ENCODE results near the gene CADM3. TPM values are rescaled to one million over a fixed set of nuclear protein-coding genes. Genes with fewer than 3 reads are reported as not detected.

Gene CADM3
- total and polyA plus RNA-seq, 10 donors: 0.92 to 6.8 (median 4.3) TPM

GRCh38 chr1:159161719-159162026 lies 9.7 kb upstream of the CADM3 start:
- intact Hi-C loops (cut with DNase I; ENCODE audit: low total_unique reads): loop anchor here (2.0 kb wide), 1 partner anchor 53 kb away; no protein-coding TSS in a partner anchor
- Histone ChIP-seq H3K27me3 (replicated peaks in 1 of 7) (peaks cover 0 to 18% (median 0%) of the 10 kb centered on the region in 7 donors), H3K4me3 (no peak overlapping the region), H3K9me3 (no peaks in the 10 kb centered on the region), H3K27ac (no peak overlapping the region), H3K4me1 (peaks cover 0 to 14% (median 3%) of the 10 kb centered on the region in 6 donors), H3K36me3 (no peaks in the 10 kb centered on the region)
- WGBS, 5 donors: 87 to 100% (median 95%) methylated on average over 1 of the region's 1 CpG
- no peak for DNase-seq
- TF ChIP-seq POLR2AphosphoS5 (IDR thresholded peaks at IDR 0.05): no peak
- TF ChIP-seq, protein P1, sequence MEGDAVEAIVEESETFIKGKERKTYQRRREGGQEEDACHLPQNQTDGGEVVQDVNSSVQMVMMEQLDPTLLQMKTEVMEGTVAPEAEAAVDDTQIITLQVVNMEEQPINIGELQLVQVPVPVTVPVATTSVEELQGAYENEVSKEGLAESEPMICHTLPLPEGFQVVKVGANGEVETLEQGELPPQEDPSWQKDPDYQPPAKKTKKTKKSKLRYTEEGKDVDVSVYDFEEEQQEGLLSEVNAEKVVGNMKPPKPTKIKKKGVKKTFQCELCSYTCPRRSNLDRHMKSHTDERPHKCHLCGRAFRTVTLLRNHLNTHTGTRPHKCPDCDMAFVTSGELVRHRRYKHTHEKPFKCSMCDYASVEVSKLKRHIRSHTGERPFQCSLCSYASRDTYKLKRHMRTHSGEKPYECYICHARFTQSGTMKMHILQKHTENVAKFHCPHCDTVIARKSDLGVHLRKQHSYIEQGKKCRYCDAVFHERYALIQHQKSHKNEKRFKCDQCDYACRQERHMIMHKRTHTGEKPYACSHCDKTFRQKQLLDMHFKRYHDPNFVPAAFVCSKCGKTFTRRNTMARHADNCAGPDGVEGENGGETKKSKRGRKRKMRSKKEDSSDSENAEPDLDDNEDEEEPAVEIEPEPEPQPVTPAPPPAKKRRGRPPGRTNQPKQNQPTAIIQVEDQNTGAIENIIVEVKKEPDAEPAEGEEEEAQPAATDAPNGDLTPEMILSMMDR (IDR thresholded peaks at IDR 0.05 in 8 of 11, conservative IDR thresholded peaks at IDR 0.05 in 3 of 11): no peak
- no peak for TF ChIP-seq POLR2A (IDR thresholded peaks at IDR 0.05)

DNA sequence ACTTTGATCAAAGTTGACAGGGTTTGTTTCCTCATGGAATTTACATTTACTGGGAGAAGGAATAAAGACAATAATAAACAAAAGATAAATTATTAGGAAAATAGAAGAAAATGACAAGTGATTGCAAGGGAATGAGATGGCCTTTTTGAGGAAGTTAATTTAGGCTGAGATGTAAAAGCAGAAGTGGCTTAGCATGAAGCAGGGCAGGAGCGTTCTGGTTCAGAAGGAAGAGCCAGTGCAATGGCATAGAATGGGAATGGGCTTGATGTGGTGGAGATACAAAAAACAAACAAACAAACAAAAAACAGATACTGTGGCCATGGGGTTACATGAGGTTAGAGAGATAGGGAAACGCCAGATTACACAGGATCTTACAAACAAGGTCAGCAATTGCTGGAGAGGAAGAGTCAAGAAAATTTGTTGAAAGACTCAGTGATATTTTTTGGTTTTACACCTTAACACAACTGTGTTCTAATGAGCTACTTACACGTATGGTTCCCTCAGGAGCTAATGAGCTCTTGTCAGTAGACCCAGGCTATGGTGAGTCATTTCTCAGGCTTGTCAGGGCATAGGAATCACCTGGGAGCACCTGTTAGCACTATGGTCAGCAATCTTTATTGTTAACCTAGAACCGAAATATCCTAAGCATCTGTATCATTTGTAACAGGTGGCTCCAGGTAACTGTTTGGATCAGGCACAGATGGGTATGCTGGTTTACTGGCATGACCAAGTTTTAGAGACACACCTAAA lies 8.7 kb upstream of the CADM3 start:
- intact Hi-C loops (cut with DNase I; ENCODE audit: low total_unique reads): loop anchor here (2.0 kb wide), 1 partner anchor 52 kb away; no protein-coding TSS in a partner anchor
- TF ChIP-seq, protein P1 (IDR thresholded peaks at IDR 0.05 in 8 of 11, conservative IDR thresholded peaks at IDR 0.05 in 3 of 11): no peak
- no peak for TF ChIP-seq POLR2A (IDR thresholded peaks at IDR 0.05)
- TF ChIP-seq POLR2AphosphoS5 (IDR thresholded peaks at IDR 0.05): no peak
- H3K4me3 ChIP-seq: no peak overlapping the region
- H3K27me3 ChIP-seq (replicated peaks in 1 of 7): peaks cover 0 to 22% (median 0%) of the 10 kb centered on the region in 7 donors
- DNase-seq: no peak
- H3K36me3 ChIP-seq: no peaks in the 10 kb centered on the region
- H3K4me1 ChIP-seq: peaks cover 0 to 14% (median 3%) of the 10 kb centered on the region in 6 donors
- WGBS, 5 donors: 45 to 63% (median 55%) methylated on average over 4 of the region's 4 CpGs
- H3K27ac ChIP-seq: no peak overlapping the region
- no peaks in the 10 kb centered on the region for H3K9me3 ChIP-seq

DNA sequence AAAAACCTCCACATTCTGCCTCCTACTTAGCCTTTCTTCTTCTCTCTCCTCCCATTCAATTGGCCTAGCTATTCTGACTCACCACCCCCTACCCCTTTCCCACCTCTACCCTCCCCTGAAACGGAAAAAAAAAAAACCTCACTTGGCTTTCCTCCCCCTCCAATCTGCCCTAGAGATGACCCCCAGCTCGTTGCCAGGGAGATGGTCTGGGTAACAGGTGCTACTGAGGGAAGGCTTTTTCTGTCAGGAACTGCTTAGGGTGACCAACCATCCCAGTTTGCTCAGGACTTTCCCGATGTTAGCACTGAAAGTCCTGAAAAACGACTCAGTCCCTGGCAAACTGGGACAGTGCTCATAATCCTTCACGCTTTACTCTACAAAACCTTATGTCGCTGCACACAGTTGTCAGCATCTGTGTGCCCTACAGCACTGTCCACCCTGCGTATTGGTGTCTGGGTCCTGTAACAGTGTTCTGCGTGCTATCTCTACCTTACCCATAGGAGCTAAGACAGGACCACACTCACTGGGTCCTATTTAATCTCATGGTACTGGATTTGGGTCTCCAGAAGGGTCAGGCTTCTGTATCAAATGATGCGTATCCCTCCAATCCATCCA lies 7.7 kb upstream of the CADM3 start:
- H3K27ac ChIP-seq: no peak overlapping the region
- H3K4me3 ChIP-seq: no peak overlapping the region
- H3K27me3 ChIP-seq (replicated peaks in 1 of 7): peaks cover 0 to 32% (median 5%) of the 10 kb centered on the region in 7 donors
- H3K36me3 ChIP-seq: no peaks in the 10 kb centered on the region
- TF ChIP-seq POLR2A (IDR thresholded peaks at IDR 0.05): no peak
- TF ChIP-seq POLR2AphosphoS5 (IDR thresholded peaks at IDR 0.05): no peak
- TF ChIP-seq, protein P1 (IDR thresholded peaks at IDR 0.05 in 8 of 11, conservative IDR thresholded peaks at IDR 0.05 in 3 of 11): no peak
- WGBS, 5 donors: 72 to 76% (median 73%) methylated on average over 9 of the region's 9 CpGs
- H3K9me3 ChIP-seq: no peaks in the 10 kb centered on the region
- H3K4me1 ChIP-seq: peaks cover 0 to 14% (median 3%) of the 10 kb centered on the region in 6 donors
- intact Hi-C loops (cut with DNase I; ENCODE audit: low total_unique reads): loop anchor here (2.0 kb wide), 1 partner anchor 51 kb away; no protein-coding TSS in a partner anchor
- no peak for DNase-seq

GRCh38 chr1:159168043-159168442 lies 3.4 kb upstream of the CADM3 start:
- intact Hi-C loops (cut with DNase I; ENCODE audit: low total_unique reads): no loop called here
- H3K4me3 ChIP-seq: no peak overlapping the region
- TF ChIP-seq, protein P1 (IDR thresholded peaks at IDR 0.05 in 8 of 11, conservative IDR thresholded peaks at IDR 0.05 in 3 of 11): no peak
- TF ChIP-seq POLR2A (IDR thresholded peaks at IDR 0.05): no peak
- no peak for TF ChIP-seq POLR2AphosphoS5 (IDR thresholded peaks at IDR 0.05)
- H3K9me3 ChIP-seq: no peaks in the 10 kb centered on the region
- H3K27ac ChIP-seq: no peak overlapping the region
- DNase-seq: no peak
- H3K27me3 ChIP-seq (replicated peaks in 1 of 7): peaks cover 0 to 67% (median 27%) of the 10 kb centered on the region in 7 donors
- whole genome bisulfite sequencing, 5 donors: 62 to 72% (median 71%) methylated on average over 4 of the region's 4 CpGs
- peaks cover 0 to 21% (median 12%) of the 10 kb centered on the region in 6 donors for H3K4me1 ChIP-seq
- H3K36me3 ChIP-seq: no peaks in the 10 kb centered on the region
